Adrenal gland (tissue), 5 donors: ENCODE measurements around the gene FAM174A.

Source experiments
- CTCF ChIP-seq, 6 experiments: fragments of 450-650 bp in 4 of 6; fragments of 200-600 bp in 2 of 6; sonication (generic) in 1 of 6; IDR thresholded peaks; 1 replicate in 5 of 6; 2 replicates in 1 of 6; pipeline versions ENCODE4 v1.5.1 to v1.8.0; 2016 to 2021; ENCODE audit warnings: antibody characterized with exemption in 6 of 6, mild to moderate bottlenecking in 2 of 6, moderate library complexity in 1 of 6
- POLR2A ChIP-seq, 2 donors: fragments of 450-650 bp; IDR thresholded peaks; one replicate each; pipeline ENCODE4 v1.6.1; 2017; ENCODE audit warnings: antibody characterized with exemption in 2 of 2, mild to moderate bottlenecking in 2 of 2, moderate library complexity in 1 of 2
- donor health status: DM: no; HTN: no; CAD: no.

GRCh38 chr5:100546001-100546400 is 10.8 kb downstream of the FAM174A start:
- no peak for TF ChIP-seq POLR2A (IDR thresholded peaks at IDR 0.05)
- no peak for TF ChIP-seq CTCF (IDR thresholded peaks at IDR 0.05)
